Osteocyte (in vitro differentiated cells): ENCODE results near the gene RAB29. TPM values are rescaled to one million over a fixed set of nuclear protein-coding genes. Genes with fewer than 3 reads are reported as not detected.

Experiments
- DNase-seq: peaks from one replicate; pipeline ENCODE4 v3.0.0; 2021; ENCODE audit warnings: mixed read lengths; ENCODE audit not compliant: unreplicated experiment; ENCODE audit errors: extremely low spot score
- H3K27ac Mint-ChIP-seq: one replicate; pipeline ENCODE4 v1.8.0; 2021; ENCODE audit warnings: mild to moderate bottlenecking, mixed read lengths; ENCODE audit not compliant: unreplicated experiment
- H3K27me3 Mint-ChIP-seq: one replicate; pipeline ENCODE4 v1.8.0; 2021; ENCODE audit warnings: mixed read lengths; ENCODE audit not compliant: unreplicated experiment
- H3K36me3 Mint-ChIP-seq: one replicate; pipeline ENCODE4 v1.8.0; 2021; ENCODE audit warnings: mixed read lengths; ENCODE audit not compliant: unreplicated experiment
- H3K4me1 Mint-ChIP-seq: one replicate; pipeline ENCODE4 v1.8.0; 2021; ENCODE audit warnings: mixed read lengths; ENCODE audit not compliant: unreplicated experiment
- H3K4me3 Mint-ChIP-seq: one replicate; pipeline ENCODE4 v1.8.0; 2021; ENCODE audit warnings: mild to moderate bottlenecking, moderate library complexity, mixed read lengths; ENCODE audit not compliant: unreplicated experiment
- H3K9me3 Mint-ChIP-seq: one replicate; pipeline ENCODE4 v1.8.0; 2021; ENCODE audit warnings: mixed read lengths; ENCODE audit not compliant: unreplicated experiment
- total RNA-seq: library from RNA; stranded (reverse); gene quantifications from 2 replicates; pipeline ENCODE4 v1.2.1, GENCODE V29; 2021
- TF ChIP-seq, protein P1 (sequence below): fragments of 200-600 bp; sonication (generic); IDR thresholded peaks from 2 replicates; pipeline ENCODE4 v1.5.0; 2021; ENCODE audit warnings: antibody characterized with exemption, mild to moderate bottlenecking, moderate library complexity

Gene RAB29
- total RNA-seq, 1 donor from 2014 or later, result 32.0 TPM

GRCh38 chr1:205766038-205766437, 9.2 kb downstream of the RAB29 start:
- Mint-ChIP-seq H3K4me1 (peaks cover 7% of the 10 kb centered on the region), H3K27ac (no peak overlapping the region), H3K27me3 (no peaks in the 10 kb centered on the region), H3K9me3 (no peaks in the 10 kb centered on the region), H3K4me3 (no peak overlapping the region), H3K36me3 (peaks cover 20% of the 10 kb centered on the region)
- TF ChIP-seq, protein P1, sequence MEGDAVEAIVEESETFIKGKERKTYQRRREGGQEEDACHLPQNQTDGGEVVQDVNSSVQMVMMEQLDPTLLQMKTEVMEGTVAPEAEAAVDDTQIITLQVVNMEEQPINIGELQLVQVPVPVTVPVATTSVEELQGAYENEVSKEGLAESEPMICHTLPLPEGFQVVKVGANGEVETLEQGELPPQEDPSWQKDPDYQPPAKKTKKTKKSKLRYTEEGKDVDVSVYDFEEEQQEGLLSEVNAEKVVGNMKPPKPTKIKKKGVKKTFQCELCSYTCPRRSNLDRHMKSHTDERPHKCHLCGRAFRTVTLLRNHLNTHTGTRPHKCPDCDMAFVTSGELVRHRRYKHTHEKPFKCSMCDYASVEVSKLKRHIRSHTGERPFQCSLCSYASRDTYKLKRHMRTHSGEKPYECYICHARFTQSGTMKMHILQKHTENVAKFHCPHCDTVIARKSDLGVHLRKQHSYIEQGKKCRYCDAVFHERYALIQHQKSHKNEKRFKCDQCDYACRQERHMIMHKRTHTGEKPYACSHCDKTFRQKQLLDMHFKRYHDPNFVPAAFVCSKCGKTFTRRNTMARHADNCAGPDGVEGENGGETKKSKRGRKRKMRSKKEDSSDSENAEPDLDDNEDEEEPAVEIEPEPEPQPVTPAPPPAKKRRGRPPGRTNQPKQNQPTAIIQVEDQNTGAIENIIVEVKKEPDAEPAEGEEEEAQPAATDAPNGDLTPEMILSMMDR, result no peak
- no peak for DNase-seq

- H3K27ac Mint-ChIP-seq, result no peak overlapping the region
- TF ChIP-seq, protein P1, result no peak
- no peaks in the 10 kb centered on the region for H3K27me3 Mint-ChIP-seq
- no peak for DNase-seq
- no peak overlapping the region for H3K4me3 Mint-ChIP-seq
- H3K4me1 Mint-ChIP-seq, result peaks cover 2% of the 10 kb centered on the region
- H3K36me3 Mint-ChIP-seq, result peaks cover 7% of the 10 kb centered on the region
- no peaks in the 10 kb centered on the region for H3K9me3 Mint-ChIP-seq
These were observed 10.7 kb downstream of the RAB29 start for GRCh38 chr1:205764578-205764977.

DNA sequence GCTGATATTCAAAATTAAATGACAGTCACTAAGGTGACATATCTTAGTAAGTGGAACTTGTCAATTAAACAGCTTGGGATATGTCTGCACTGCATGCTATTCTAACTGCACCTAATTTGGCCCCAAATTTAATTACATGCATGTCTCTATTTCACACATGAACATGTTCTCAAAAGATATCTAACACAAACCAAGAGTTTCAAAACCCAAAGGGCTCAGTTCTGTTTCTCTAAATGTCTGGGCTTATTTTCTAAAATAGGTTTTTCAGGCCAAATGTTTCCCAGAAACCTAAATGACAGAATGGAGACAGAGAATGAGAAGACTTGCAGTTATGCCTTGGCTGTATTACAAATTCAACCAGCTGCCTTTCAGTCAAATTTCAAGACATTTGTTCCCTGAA, 11.3 kb downstream of the RAB29 start:
- no peaks in the 10 kb centered on the region for H3K4me1 Mint-ChIP-seq
- no peaks in the 10 kb centered on the region for H3K27me3 Mint-ChIP-seq
- TF ChIP-seq, protein P1, result no peak
- no peak overlapping the region for H3K4me3 Mint-ChIP-seq
- no peak overlapping the region for H3K27ac Mint-ChIP-seq
- peaks cover 5% of the 10 kb centered on the region for H3K36me3 Mint-ChIP-seq
- no peak for DNase-seq
- H3K9me3 Mint-ChIP-seq, result no peaks in the 10 kb centered on the region

GRCh38 chr1:205760606-205761005, 14.7 kb downstream of the RAB29 start:
- H3K27me3 Mint-ChIP-seq, result peaks cover 7% of the 10 kb centered on the region

GRCh38 chr1:205756552-205756951, 18.7 kb downstream of the RAB29 start:
- no peaks in the 10 kb centered on the region for H3K4me1 Mint-ChIP-seq
- H3K4me3 Mint-ChIP-seq, result no peak overlapping the region
- TF ChIP-seq, protein P1, result no peak
- peaks cover 25% of the 10 kb centered on the region for H3K27me3 Mint-ChIP-seq
- no peak overlapping the region for H3K27ac Mint-ChIP-seq
- DNase-seq, result no peak
- no peaks in the 10 kb centered on the region for H3K9me3 Mint-ChIP-seq
- H3K36me3 Mint-ChIP-seq, result no peaks in the 10 kb centered on the region

More at GRCh38 chr1:205760606-205761005, 14.7 kb downstream of the RAB29 start:
- no peak for DNase-seq
- Mint-ChIP-seq H3K4me3 (no peak overlapping the region), H3K9me3 (no peaks in the 10 kb centered on the region), H3K27ac (no peak overlapping the region), H3K36me3 (no peaks in the 10 kb centered on the region), H3K4me1 (no peaks in the 10 kb centered on the region)
- TF ChIP-seq, protein P1, result no peak
